ENCODE measurements around the gene SNCAIP. TPM values are rescaled to one million over a fixed set of nuclear protein-coding genes. Genes with fewer than 3 reads are reported as not detected.

Gene SNCAIP
- total RNA-seq, 1 experiment from 2014 or later, result not detected

GRCh38 chr5:122434205-122434970 is 122.4 kb downstream of the SNCAIP start:
- Histone ChIP-seq H3K27ac (ENCODE audit: low read length) (no peak overlapping the region), H3K4me3 (ENCODE audit: low read length) (no peak overlapping the region), H3K79me2 (ENCODE audit: low read length) (no peaks in the 10 kb centered on the region), H4K20me1 (ENCODE audit: insufficient read depth, low read depth, low read length) (no peaks in the 10 kb centered on the region), H3K9ac (ENCODE audit: low read length) (no peak overlapping the region), H3K36me3 (ENCODE audit: insufficient read depth, low read length) (no peaks in the 10 kb centered on the region), H3K4me1 (ENCODE audit: low read length) (no peaks in the 10 kb centered on the region), H3K9me2 (replicated peaks; ENCODE audit: insufficient read depth, low read length) (no peaks in the 10 kb centered on the region), H3K4me2 (ENCODE audit: low read depth, low read length, poor library complexity, severe bottlenecking) (no peak overlapping the region), H3K27me3 (ENCODE audit: low read length) (no peaks in the 10 kb centered on the region), H3K9me3 (ENCODE audit: low read length) (no peaks in the 10 kb centered on the region), H2AFZ (ENCODE audit: low read length) (no peak overlapping the region)
- no peak for DNase-seq

GRCh38 chr5:122435234-122435633 is 123.2 kb downstream of the SNCAIP start:
- Histone ChIP-seq H3K9ac (ENCODE audit: low read length) (no peak overlapping the region), H4K20me1 (ENCODE audit: insufficient read depth, low read depth, low read length) (no peaks in the 10 kb centered on the region), H2AFZ (ENCODE audit: low read length) (no peak overlapping the region), H3K4me1 (ENCODE audit: low read length) (no peaks in the 10 kb centered on the region), H3K27ac (ENCODE audit: low read length) (no peak overlapping the region), H3K36me3 (ENCODE audit: insufficient read depth, low read length) (no peaks in the 10 kb centered on the region), H3K27me3 (ENCODE audit: low read length) (no peaks in the 10 kb centered on the region), H3K4me2 (ENCODE audit: low read depth, low read length, poor library complexity, severe bottlenecking) (no peak overlapping the region), H3K9me2 (replicated peaks; ENCODE audit: insufficient read depth, low read length) (no peaks in the 10 kb centered on the region), H3K79me2 (ENCODE audit: low read length) (no peaks in the 10 kb centered on the region), H3K9me3 (ENCODE audit: low read length) (no peaks in the 10 kb centered on the region), H3K4me3 (ENCODE audit: low read length) (no peak overlapping the region)
- no peak for DNase-seq

GRCh38 chr5:122435761-122436160 is 123.7 kb downstream of the SNCAIP start:
- Histone ChIP-seq H3K27ac (ENCODE audit: low read length) (no peak overlapping the region), H3K4me1 (ENCODE audit: low read length) (no peaks in the 10 kb centered on the region), H3K4me3 (ENCODE audit: low read length) (no peak overlapping the region), H3K79me2 (ENCODE audit: low read length) (no peaks in the 10 kb centered on the region), H3K9me2 (replicated peaks; ENCODE audit: insufficient read depth, low read length) (no peaks in the 10 kb centered on the region), H3K9ac (ENCODE audit: low read length) (no peak overlapping the region), H3K27me3 (ENCODE audit: low read length) (no peaks in the 10 kb centered on the region), H2AFZ (ENCODE audit: low read length) (no peak overlapping the region), H3K36me3 (ENCODE audit: insufficient read depth, low read length) (no peaks in the 10 kb centered on the region), H4K20me1 (ENCODE audit: insufficient read depth, low read depth, low read length) (no peaks in the 10 kb centered on the region), H3K4me2 (ENCODE audit: low read depth, low read length, poor library complexity, severe bottlenecking) (no peak overlapping the region), H3K9me3 (ENCODE audit: low read length) (no peaks in the 10 kb centered on the region)
- no peak for DNase-seq

- H2AFZ ChIP-seq (ENCODE audit: low read length), result no peak overlapping the region
Observed at GRCh38 chr5:122436615-122437014, 124.6 kb downstream of the SNCAIP start.

GRCh38 chr5:122439645-122440044 is 127.6 kb downstream of the SNCAIP start:
- H3K36me3 ChIP-seq (ENCODE audit: insufficient read depth, low read length), result no peaks in the 10 kb centered on the region
- H3K9me2 ChIP-seq (replicated peaks; ENCODE audit: insufficient read depth, low read length), result no peaks in the 10 kb centered on the region
- DNase-seq, result no peak
- no peak overlapping the region for H2AFZ ChIP-seq (ENCODE audit: low read length)
- H3K4me1 ChIP-seq (ENCODE audit: low read length), result no peaks in the 10 kb centered on the region
- no peaks in the 10 kb centered on the region for H3K79me2 ChIP-seq (ENCODE audit: low read length)
- H3K27ac ChIP-seq (ENCODE audit: low read length), result no peak overlapping the region
- H3K27me3 ChIP-seq (ENCODE audit: low read length), result no peaks in the 10 kb centered on the region
- H3K4me3 ChIP-seq (ENCODE audit: low read length), result no peak overlapping the region
- no peaks in the 10 kb centered on the region for H4K20me1 ChIP-seq (ENCODE audit: insufficient read depth, low read depth, low read length)
- no peak overlapping the region for H3K9ac ChIP-seq (ENCODE audit: low read length)
- H3K4me2 ChIP-seq (ENCODE audit: low read depth, low read length, poor library complexity, severe bottlenecking), result no peak overlapping the region
- H3K9me3 ChIP-seq (ENCODE audit: low read length), result no peaks in the 10 kb centered on the region

More at GRCh38 chr5:122436615-122437014, 124.6 kb downstream of the SNCAIP start:
- Histone ChIP-seq H3K4me2 (ENCODE audit: low read depth, low read length, poor library complexity, severe bottlenecking) (no peak overlapping the region), H3K9me2 (replicated peaks; ENCODE audit: insufficient read depth, low read length) (no peaks in the 10 kb centered on the region), H4K20me1 (ENCODE audit: insufficient read depth, low read depth, low read length) (no peaks in the 10 kb centered on the region), H3K27me3 (ENCODE audit: low read length) (no peaks in the 10 kb centered on the region), H3K9ac (ENCODE audit: low read length) (no peak overlapping the region), H3K9me3 (ENCODE audit: low read length) (no peaks in the 10 kb centered on the region), H3K27ac (ENCODE audit: low read length) (no peak overlapping the region), H3K79me2 (ENCODE audit: low read length) (no peaks in the 10 kb centered on the region), H3K36me3 (ENCODE audit: insufficient read depth, low read length) (no peaks in the 10 kb centered on the region), H3K4me1 (ENCODE audit: low read length) (no peaks in the 10 kb centered on the region), H3K4me3 (ENCODE audit: low read length) (no peak overlapping the region)
- DNase-seq, result no peak

- Histone ChIP-seq H3K27ac (ENCODE audit: low read length) (no peak overlapping the region), H3K4me1 (ENCODE audit: low read length) (no peaks in the 10 kb centered on the region), H3K36me3 (ENCODE audit: insufficient read depth, low read length) (no peaks in the 10 kb centered on the region), H3K4me2 (ENCODE audit: low read depth, low read length, poor library complexity, severe bottlenecking) (no peak overlapping the region), H3K79me2 (ENCODE audit: low read length) (no peaks in the 10 kb centered on the region), H3K9ac (ENCODE audit: low read length) (no peak overlapping the region), H4K20me1 (ENCODE audit: insufficient read depth, low read depth, low read length) (no peaks in the 10 kb centered on the region), H3K27me3 (ENCODE audit: low read length) (no peaks in the 10 kb centered on the region), H3K4me3 (ENCODE audit: low read length) (no peak overlapping the region), H3K9me3 (ENCODE audit: low read length) (no peaks in the 10 kb centered on the region), H3K9me2 (replicated peaks; ENCODE audit: insufficient read depth, low read length) (no peaks in the 10 kb centered on the region), H2AFZ (ENCODE audit: low read length) (no peak overlapping the region)
- no peak for DNase-seq
Observed at GRCh38 chr5:122442938-122443337, 130.9 kb downstream of the SNCAIP start.

GRCh38 chr5:122444411-122444810 is 132.4 kb downstream of the SNCAIP start:
- H3K36me3 ChIP-seq (ENCODE audit: insufficient read depth, low read length), result no peaks in the 10 kb centered on the region
- H3K4me2 ChIP-seq (ENCODE audit: low read depth, low read length, poor library complexity, severe bottlenecking), result no peak overlapping the region
- H3K9me3 ChIP-seq (ENCODE audit: low read length), result no peaks in the 10 kb centered on the region
- no peak for DNase-seq
- H2AFZ ChIP-seq (ENCODE audit: low read length), result no peak overlapping the region
- no peak overlapping the region for H3K9ac ChIP-seq (ENCODE audit: low read length)
- H4K20me1 ChIP-seq (ENCODE audit: insufficient read depth, low read depth, low read length), result no peaks in the 10 kb centered on the region
- H3K4me3 ChIP-seq (ENCODE audit: low read length), result no peak overlapping the region
- no peaks in the 10 kb centered on the region for H3K79me2 ChIP-seq (ENCODE audit: low read length)
- no peaks in the 10 kb centered on the region for H3K27me3 ChIP-seq (ENCODE audit: low read length)
- H3K9me2 ChIP-seq (replicated peaks; ENCODE audit: insufficient read depth, low read length), result no peaks in the 10 kb centered on the region
- no peak overlapping the region for H3K27ac ChIP-seq (ENCODE audit: low read length)
- H3K4me1 ChIP-seq (ENCODE audit: low read length), result no peaks in the 10 kb centered on the region

- Histone ChIP-seq H3K36me3 (ENCODE audit: insufficient read depth, low read length) (no peaks in the 10 kb centered on the region), H2AFZ (ENCODE audit: low read length) (no peak overlapping the region), H3K27ac (ENCODE audit: low read length) (no peak overlapping the region), H3K9me2 (replicated peaks; ENCODE audit: insufficient read depth, low read length) (no peaks in the 10 kb centered on the region), H3K9me3 (ENCODE audit: low read length) (no peaks in the 10 kb centered on the region), H3K4me2 (ENCODE audit: low read depth, low read length, poor library complexity, severe bottlenecking) (no peak overlapping the region), H3K9ac (ENCODE audit: low read length) (no peak overlapping the region), H3K79me2 (ENCODE audit: low read length) (no peaks in the 10 kb centered on the region), H4K20me1 (ENCODE audit: insufficient read depth, low read depth, low read length) (no peaks in the 10 kb centered on the region), H3K4me1 (ENCODE audit: low read length) (no peaks in the 10 kb centered on the region), H3K4me3 (ENCODE audit: low read length) (no peak overlapping the region), H3K27me3 (ENCODE audit: low read length) (no peaks in the 10 kb centered on the region)
- no peak for DNase-seq
Observed at GRCh38 chr5:122445070-122445469, 133.0 kb downstream of the SNCAIP start.

All from Karpas-422 (cell line).